K562 treated with DMSO at 1 percent for 48 hours (cell line): ENCODE measurements around the gene CLIC5. TPM values are rescaled to one million over a fixed set of nuclear protein-coding genes. Genes with fewer than 3 reads are reported as not detected.

Experiments
- total RNA-seq: library from RNA; unstranded; fragments of 300-600 nt; gene quantifications from 2 replicates; pipeline ENCODE4 v1.2.3, GENCODE V29; 2022; ENCODE audit warnings: low replicate concordance; ENCODE audit errors: extremely low read depth

CLIC5 gene
- total RNA-seq: not detected in 2 replicates

GRCh38 chr6:46015119-46015968, at the start of gene CLIC5:
CLIC5 (minus strand) TSS chr6:46015860; CDS start chr6:46015542, 318 bp downstream.

Other genes starting within 250 kb of the CLIC5 start
- not detected in 2 replicates for gene ENPP4, start 114.1 kb upstream of the CLIC5 start, total RNA-seq
- gene ENPP5, start 155.1 kb upstream of the CLIC5 start, total RNA-seq: not detected in 2 replicates